ENCODE results near the gene GGTA1.
"Not testable (repeated sequence)": the region's sequence is repeated elsewhere in the genome, so short reads cannot be mapped to it uniquely, and the experiment has no call there.

GGTA1 gene

DNA sequence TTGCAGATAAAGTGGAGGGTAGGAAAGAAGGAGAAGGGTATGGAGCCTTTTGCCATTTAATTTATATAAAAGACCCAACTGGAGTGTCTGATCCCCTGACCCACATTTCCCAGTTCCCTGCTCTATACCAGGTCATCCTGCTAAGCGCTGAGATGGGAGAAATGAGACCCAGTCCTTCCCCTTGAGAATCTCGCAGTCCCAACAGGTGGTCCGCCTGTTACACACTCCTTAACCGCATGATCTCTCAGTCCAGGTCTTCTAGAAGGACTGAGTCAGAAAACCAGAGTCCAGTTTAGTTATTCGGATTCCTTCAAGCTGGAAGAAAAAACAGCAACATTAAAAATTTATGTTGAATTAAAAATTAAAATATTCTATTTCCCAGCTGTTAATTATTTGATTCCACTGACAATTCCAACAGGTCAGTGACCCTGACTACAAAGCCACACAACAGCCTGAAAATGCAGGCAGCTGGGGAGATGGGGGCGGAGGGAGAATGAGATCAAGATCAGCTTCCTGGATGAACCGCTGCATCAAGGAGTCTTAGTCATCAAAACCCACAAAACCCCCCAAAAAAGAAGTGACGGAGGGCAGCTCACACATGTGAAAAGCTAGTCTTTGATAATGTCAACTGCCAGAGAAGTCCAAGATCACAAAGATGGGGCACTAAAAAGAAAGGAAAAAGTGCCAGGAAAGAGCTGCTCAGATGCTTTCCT, 44.0 kb downstream of the GGTA1 start:
- DNase-seq = no peak

DNA sequence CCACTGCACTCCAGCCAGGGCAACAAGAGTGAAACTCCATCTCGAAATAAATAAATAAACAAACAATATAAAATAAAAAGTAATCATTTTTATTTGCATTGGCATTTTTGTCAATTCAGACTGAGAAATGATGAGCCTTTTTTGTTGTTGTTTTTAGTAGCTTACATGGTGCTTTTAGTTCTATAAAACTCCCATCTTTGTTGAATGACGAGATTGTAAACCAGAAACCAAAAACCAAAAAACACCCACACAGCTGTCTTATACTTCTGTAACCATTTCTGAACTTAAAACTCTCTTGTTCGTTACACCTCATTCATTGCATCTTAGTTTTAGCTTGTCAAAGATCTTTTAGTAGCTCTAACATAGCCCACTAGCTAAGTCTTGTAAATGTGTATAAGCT, 44.7 kb downstream of the GGTA1 start:
- no peak for DNase-seq

DNA sequence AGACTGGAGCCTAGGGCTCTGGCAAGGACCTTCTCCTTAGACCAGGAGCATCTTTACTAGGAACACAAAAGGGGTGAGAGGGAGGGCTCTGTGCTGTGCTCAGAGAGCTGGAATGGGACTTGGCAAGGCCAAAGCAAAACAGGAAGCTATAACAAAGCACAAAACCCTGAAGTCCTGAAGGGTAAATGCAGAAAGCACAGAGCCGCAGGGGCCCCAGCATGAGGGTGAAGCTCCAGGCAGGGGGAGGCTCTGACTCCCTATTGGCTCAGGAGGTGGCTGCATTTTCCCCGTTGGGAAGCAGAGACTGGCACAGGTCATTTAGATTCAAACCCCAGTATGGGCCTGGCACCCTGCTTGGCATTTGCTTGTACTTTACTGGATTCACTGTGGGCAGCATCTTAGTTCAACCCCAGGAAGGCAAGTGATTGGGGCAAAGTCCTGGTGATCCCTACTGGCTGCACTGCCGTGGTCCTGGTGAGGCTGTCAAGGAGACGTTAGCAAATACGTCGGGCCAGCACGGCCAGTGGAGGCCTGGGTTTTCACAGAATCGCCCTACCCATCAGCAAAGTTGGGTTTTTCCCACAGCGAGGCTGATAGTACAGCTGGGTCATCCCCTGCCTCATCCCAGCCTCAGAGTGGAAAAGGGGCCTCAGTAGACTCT, 46.3 kb downstream of the GGTA1 start:
- no peak for DNase-seq

DNA sequence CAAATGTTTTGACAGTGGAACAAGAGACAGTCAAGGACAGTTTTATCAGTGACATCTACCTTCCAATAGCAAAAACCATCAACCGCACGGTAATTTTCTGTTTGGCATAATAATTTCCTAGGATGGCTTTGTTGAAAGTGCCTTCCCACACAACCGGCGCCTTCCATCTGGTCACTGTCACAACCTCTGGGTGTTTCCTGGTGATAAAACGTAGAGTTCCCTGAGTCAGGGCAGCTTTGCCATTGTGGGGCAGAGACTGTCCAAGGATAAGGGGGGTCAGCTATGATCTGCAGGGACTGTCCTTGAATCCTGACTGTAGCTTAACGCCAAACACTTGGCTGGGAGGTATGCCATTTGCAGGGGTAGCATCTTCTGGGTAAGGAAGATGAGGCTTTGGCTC, 47.6 kb downstream of the GGTA1 start:
- DNase-seq = no peak

DNA sequence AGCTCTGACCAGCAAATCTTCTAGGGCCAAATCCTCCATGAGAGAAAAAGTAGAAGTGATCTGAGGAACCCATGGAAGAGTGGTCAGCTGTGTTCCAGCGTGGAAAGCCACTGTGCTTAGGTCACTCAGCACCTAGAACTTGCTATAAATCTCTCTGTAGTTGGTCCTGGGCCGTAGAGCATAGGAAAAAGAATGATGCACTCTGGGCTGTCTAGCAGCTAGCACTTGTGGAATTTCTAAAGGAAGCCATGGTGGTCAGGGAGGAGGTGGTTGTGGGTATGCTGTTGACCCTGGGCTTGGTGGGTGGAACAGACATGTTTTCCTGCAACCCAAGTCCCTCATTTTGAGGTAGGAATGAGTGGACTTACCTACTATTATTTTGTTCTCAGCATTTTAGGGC, 48.1 kb downstream of the GGTA1 start:
- no peak for DNase-seq

DNA sequence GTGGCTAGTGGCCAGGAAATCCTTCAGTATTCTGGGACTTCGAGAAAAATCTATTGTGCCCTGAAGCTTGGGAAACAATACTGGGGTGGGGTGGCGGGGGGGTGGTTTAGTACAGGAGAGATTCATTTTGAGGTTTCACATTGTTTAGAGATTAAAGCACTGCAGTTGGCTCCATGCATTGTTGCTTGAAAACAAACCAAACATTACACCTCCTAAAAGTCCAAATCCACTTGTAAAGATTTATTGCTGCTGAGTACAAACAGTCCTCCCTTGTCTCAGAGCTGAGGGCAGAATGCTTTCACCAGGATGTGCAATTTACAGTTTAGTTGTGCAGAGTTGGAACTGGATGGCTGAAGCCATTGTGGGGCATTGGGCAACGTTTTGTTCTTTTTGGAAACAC, 49.4 kb downstream of the GGTA1 start:
- DNase-seq = no peak

DNA sequence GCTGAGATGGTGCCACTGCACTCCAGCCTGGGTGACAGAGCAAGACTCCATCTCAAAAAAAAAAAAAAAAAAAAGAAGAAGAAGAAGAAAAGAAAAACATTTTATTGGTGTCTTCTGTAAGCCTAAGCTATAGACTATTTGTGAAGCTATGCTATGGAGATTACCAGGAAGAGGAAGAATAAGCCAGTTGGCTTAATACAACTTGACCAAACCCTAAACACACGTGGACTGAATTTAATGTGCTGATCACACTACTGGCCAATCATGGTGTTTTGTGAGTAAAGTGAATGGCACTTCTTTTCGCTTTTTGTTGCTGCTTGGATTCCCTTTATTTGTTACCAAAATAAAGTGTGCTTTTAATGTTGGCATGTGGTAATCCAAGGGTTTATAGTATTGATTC, 49.9 kb downstream of the GGTA1 start:
- no peak for DNase-seq

DNA sequence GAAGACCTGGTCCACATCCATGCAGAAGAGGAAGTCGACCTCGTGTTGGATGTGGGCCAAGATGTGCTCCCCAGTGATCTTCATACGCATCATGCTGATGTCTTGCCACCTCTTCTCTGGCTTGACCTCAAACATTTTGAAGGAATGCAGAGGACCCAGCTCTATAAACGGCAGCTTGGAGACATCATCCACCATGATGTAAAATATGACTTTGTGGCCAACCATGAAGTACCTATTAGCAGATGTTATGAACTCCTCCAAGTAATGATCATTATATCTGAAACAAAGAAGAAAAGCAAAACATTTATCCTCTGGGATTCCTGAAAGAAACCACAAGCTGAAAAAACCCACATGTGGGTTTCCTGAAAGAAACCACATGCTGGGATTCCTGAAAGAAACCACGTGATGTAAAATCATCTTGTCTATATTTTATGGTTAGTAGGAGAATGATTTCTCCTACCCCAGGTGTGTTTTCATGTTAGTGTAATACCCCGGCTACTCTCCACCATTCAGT, 52.3 kb downstream of the GGTA1 start:
- DNase-seq = no peak

DNA sequence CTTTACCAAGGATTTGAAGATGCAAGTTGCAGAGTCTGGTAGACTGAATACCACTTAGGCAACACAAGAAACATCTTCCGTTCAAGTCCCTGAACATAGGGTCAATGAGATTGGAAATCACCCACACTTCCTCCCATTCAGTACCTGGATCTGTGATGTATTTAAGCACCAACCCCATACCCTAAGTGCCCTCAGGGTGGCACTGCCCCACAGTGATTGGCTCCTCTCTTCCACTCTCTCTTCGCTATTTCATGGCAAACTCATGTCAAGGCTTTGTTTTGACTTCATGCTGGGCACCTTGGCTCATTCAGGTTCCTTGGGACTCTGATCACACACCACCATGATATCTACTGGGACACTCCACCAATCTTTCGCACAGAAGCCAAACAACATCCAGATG, 53.7 kb downstream of the GGTA1 start:
- DNase-seq = no peak

DNA sequence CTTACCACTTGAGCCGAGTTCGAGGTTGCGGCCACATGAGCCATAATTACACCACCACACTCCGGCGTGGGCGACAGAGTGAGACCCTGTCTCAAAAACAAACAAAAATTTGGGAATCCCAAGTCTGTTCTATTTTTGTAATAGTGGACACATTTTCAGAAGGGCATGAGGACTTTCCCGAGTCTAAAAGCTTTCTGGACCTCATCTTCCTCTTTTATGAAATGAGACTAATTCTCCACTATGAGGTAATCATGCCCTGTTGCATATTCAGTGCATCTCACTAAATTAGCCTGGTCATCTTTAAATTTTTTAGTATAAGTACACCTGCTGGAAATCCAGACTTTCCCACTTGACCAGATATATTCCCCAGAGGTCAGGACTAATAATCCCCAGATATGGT, 55.7 kb downstream of the GGTA1 start:
- no peak for DNase-seq

DNA sequence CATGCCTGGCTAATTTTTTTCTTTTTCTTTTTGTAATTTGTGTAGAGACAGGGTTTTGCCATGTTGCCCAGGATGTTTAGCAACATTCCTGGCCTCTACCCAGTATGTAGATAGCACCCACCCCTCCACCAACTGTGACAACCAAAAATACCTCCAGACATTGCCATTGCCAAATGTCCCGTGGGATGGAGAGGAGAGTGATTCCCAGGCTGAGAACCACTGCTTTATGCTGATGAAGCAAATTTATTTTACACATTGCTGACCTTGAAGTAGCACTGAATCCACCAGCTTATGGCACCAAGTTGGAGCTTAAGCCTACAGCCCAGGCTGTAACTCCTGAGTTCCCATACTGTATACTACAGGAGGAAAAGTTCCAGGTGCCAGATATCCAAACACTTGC, 58.5 kb downstream of the GGTA1 start:
- no peak for DNase-seq

DNA sequence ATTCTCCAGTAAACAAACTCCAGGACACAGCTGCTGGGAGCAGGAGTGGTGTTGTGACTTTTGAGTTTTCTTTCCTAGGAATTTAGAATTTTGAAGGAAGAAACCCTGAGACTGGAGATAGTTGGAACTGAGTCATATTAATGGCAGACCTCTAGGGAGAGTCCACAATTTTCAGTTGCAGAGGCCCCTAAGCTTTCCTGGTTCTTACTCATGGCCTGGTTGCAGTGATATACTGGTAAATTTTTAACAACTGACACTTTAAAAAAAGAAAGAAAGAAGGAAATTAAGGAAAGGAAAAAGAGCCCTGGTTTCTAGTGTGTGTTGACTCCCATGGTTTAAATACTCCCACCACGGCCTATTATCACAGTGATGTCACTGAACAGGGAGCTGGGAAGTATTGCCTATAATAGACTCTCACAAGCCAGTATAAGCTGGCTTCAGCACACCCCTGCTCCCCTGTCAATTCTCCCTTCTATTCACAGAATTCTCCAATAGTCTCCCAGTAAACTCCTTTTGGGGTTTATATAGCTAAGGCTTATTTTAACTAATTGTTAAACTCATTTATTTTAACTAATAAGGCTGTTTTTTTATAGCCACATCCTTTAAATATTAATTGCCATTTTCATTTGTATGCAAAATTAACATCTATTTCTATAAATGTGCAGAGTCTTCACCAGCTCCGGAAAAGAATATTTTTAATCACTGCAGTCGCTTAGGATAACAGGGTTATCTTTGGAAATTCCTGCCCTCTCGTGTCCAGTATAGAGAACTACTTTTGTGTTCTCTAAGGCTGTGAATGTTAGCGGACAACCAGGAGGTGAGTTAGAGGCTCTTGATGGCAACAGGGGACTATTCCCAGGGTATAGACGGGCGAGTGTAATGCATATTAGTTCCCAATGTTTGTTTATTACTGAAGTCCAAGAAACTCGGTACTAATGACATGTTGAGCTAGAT, 59.7 kb downstream of the GGTA1 start:
- DNase-seq = no peak

DNA sequence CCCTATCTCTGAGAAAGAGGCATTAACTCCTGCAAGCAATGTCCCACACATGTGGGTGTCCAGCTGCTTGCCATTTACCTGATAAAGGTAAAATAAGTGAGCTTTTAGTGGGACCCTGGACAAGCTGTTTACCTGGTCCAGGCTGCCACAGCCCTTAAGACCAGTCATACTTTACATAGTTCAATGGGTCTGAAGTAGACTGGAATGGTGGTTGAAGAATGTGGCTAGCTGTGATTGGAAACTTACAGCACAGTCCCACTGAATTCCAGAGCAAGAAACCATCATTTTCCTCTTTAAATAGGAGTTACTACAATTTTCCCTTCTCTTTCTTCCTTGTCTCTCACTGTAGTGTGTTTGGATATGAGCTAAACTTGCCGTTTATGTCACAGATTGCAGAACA, 60.6 kb downstream of the GGTA1 start:
- no peak for DNase-seq

DNA sequence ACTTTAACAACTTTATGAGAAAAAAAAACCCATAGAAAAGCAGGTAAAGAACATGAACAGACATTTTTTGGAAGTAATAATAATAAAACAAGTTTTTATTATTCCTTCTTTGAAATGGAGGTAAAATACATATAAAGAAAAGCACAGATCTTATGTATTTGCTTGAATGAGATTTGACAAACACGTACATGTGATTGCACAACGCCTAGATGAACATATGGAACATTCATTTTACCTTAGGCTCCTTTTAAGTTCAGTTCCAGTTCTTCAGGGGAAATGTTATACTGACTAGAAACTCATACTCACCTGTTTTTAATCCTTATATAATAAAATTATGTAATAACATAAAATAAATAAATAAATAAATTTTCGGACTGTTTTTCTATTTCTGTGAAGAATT, 61.8 kb downstream of the GGTA1 start:
- no peak for DNase-seq

DNA sequence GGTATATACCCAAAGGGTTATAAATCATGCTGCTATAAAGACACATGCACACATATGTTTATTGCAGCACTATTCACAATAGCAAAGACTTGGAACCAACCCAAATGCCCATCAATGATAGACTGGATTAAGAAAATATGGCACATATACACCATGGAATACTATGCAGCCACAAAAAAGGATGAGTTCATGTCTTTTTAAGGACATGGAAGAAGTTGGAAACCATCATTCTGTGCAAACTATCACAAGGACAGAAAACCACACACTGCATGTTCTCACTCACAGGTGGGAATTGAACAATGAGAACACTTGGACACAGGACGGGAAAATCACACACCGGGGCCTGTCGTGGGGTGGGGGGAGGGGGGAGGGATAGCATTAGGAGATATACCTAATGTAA, 62.6 kb downstream of the GGTA1 start:
- DNase-seq = not testable (repeated sequence)

DNA sequence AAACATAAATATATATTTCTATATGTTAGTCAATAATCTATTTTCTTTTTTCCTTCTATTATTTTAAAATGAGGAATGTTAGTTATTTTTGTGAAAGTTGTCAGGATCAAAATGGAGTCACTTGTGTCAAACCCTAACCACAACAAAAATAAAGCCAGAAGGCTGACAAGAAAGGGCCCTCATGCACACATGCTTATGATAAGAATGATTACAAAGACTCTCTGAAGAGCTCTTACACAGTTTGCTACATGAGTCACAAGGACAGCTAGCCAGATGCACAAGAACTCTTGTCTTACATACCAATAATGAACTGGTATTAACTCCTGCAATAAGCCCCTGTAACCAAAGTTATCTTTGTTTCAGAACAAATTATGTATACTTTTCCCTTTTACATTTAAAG, 64.7 kb downstream of the GGTA1 start:
- DNase-seq = no peak

DNA sequence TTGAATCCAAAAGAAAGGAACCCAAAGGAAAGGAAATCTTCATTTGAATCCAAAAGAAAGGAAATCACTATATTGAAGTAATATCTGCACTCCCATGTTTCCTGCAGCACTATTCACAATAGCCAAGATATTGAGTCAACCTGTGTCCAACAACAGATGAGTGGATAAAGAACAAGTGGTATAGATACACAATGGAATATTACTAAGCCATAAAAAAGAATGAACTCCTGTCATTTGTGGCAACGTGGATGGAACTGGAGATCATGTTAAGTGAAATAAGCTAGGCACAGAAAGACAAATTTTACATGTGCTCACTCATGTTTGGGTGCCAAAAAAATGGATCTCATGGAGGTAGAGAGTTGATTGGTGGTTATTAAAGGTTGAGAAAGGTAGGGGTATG, 71.7 kb downstream of the GGTA1 start:
- no peak for DNase-seq

DNA sequence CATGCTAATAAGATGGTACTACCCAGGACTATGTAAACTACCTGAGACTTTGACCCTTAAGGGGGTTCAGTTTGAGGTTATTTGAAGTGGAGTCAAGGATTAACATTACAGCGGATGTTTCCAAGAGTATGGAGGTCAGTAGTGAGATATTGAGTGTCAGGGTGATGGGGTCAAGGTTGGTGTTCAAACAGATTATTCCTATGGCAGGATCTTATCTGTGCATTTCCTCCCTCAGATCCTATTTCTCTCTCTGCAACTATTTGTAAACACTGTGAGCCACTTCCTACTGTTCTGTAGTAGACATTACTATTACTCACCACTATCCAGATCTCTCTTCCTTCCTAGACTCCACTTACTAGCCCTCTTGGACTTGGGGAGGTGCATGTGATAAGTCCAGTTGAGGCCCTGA, 75.6 kb downstream of the GGTA1 start:
- DNase-seq = no peak

DNA sequence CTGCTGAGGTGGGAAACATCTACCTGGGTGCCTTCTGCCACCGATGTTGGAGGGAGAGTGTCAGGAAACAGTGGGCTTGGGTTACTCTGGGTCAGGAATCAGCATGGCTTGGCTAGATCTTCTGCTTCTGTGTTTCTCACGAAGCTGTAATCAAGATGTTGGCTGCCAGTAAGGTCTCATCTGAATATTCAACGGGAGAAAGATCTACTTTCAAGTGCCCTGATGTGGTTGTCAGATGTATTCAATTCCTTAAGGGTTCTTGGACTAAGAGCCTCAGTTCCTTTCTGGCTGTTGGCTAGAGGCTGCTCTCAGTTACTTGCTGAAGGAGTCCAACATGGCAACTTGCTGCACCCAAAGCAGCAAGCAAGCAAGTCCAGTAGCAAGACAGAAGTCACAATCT, 87.7 kb downstream of the GGTA1 start:
- DNase-seq = no peak

DNA sequence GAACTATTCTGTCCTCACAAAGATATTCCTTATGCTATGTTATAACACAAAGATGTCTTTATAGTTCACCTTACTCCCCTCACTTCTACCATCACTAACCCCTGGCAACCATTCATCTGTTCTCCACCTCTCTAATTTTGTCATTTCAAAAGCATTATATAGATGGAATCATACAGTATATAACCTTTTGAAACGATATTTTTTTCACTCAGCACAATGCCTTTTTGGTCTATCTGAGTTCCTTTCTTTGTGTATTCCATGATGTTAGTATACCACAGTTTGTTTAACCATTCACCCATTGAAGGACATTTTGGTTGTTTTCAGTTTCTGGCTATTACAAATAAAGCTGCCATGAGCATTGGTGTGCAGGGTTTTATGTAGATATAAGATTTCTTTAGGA, 93.7 kb downstream of the GGTA1 start:
- no peak for DNase-seq

All from stimulated activated naive CD4-positive, alpha-beta T cell (primary cell).